ENCODE data around the gene PIAS4.
"Not testable (repeated sequence)": the region's sequence is repeated elsewhere in the genome, so short reads cannot be mapped to it uniquely, and the experiment has no call there.

The PIAS4 gene

DNA sequence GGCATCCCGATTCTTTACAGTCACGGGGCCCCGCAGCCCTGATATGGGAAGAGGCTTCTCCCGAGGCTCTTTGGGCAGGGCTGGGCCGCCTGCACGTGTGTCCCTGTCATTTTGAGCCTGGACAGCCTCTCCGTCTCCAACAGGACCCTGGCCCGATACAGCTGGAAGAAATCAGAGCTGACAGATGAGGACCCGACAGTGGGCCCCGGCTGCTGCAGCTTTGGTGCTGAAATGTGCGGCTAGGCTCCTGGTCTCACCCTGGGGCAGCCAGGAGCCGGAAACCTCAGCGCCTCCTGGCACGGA is 3.2 kb downstream of the PIAS4 start:
- H3K9me3 ChIP-seq (replicated peaks; ENCODE audit: low read length) = no peaks in the 10 kb centered on the region
- peaks cover 35% of the 10 kb centered on the region for H3K36me3 ChIP-seq (ENCODE audit: insufficient read depth, low read length)
- no peak overlapping the region for H3K9ac ChIP-seq (ENCODE audit: low read depth, low read length)
- no peaks in the 10 kb centered on the region for H3K27me3 ChIP-seq (ENCODE audit: control insufficient read depth, insufficient read depth, low read length)
- H3K4me3 ChIP-seq (ENCODE audit: low read length) = no peak overlapping the region
- H3K4me2 ChIP-seq (ENCODE audit: low read length) = no peak overlapping the region
- H3K4me1 ChIP-seq (ENCODE audit: control insufficient read depth, insufficient read depth, low read length) = peaks cover 29% of the 10 kb centered on the region

DNA sequence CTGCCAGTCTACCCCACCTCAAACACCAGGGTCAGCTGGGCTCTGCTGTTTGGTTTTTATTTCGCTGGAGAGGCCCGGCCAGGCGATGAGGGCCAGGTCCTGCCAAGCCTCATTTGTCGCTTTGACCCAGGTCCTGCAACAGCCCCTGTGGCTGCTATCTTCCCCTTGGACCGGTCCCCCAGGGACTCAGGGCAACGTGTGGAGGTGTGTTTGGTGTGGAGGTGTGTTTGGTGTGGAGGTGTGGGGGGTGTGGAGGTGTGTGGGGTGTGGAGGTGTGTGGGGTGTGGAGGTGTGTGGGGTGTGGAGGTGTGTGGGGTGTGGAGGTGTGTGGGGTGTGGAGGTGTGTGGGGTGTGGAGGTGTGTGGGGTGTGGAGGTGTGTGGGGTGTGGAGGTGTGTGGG is 3.9 kb downstream of the PIAS4 start:
- H3K4me2 ChIP-seq (ENCODE audit: low read length); H3K4me3 ChIP-seq (ENCODE audit: low read length); H3K9ac ChIP-seq (ENCODE audit: low read depth, low read length); H3K9me3 ChIP-seq (replicated peaks; ENCODE audit: low read length); H3K27me3 ChIP-seq (ENCODE audit: control insufficient read depth, insufficient read depth, low read length): not testable (repeated sequence)
- Histone ChIP-seq H3K4me1 (ENCODE audit: control insufficient read depth, insufficient read depth, low read length) (peaks cover 28% of the 10 kb centered on the region), H3K36me3 (ENCODE audit: insufficient read depth, low read length) (peaks cover 38% of the 10 kb centered on the region)

DNA sequence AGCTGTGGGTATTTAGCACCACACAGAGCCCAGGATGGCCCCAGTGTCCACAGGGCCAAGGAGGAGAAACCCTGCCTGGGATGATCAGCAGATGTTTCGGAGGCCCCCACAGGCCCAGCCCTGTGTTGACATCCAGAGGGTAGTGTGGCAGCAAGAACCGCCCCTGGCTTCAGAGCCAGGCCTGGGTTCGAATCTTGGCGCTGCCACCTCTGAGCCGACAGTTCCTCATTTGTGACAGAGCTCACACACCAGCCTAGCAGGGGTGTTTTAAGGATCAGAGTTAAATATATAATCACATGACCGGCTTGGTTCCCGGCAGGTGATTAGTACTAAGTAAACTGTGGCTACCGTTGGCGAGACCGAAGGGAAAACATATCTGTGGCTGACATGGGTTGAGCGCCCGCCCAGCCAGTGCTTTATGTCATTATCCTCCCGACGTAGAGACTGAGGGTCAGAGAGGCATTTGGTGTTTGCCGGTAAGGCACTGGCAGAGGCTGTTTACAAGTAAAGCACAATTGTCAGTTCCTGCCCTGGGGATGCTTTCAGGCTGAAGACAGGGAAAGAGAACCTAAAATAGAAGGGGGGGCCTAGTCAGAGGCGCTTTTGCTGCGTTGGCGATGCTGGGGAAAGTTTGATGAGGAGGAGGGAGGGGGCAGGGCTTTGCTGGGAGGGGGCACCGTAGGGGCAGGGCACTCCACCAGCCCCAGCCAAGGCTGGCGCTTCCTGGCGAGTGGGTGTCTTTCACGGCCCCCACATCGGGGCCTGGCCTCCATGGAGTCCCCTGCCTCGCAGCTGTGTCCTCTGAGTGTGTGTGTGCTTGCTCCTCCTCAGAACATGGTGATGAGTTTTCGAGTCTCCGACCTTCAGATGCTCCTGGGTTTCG is 4.8 kb downstream of the PIAS4 start:
- no peak overlapping the region for H3K4me2 ChIP-seq (ENCODE audit: low read length)
- H3K9me3 ChIP-seq (replicated peaks; ENCODE audit: low read length) = no peaks in the 10 kb centered on the region
- peaks cover 39% of the 10 kb centered on the region for H3K36me3 ChIP-seq (ENCODE audit: insufficient read depth, low read length)
- no peak overlapping the region for H3K4me3 ChIP-seq (ENCODE audit: low read length)
- H3K4me1 ChIP-seq (ENCODE audit: control insufficient read depth, insufficient read depth, low read length) = peaks cover 24% of the 10 kb centered on the region
- no peak overlapping the region for H3K9ac ChIP-seq (ENCODE audit: low read depth, low read length)
- H3K27me3 ChIP-seq (ENCODE audit: control insufficient read depth, insufficient read depth, low read length) = no peaks in the 10 kb centered on the region

DNA sequence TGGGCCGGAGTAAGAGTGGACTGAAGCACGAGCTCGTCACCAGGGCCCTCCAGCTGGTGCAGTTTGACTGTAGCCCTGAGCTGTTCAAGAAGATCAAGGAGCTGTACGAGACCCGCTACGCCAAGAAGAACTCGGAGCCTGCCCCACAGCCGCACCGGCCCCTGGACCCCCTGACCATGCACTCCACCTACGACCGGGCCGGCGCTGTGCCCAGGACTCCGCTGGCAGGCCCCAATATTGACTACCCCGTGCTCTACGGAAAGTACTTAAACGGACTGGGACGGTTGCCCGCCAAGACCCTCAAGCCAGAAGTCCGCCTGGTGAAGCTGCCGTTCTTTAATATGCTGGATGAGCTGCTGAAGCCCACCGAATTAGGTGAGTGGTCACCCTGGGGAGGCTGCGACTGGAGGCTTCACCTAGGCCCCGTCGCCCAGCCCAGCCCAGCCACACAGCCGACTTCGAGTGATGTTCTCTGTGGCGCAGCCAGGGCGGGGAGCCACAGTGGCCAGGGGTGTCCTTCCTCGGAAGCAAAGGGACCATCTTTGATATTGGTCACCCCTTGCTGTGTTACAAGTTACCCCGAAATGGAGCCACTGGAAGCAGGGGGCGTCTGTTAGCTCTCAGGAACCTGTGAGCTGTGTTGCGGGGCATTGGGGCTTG is 5.6 kb downstream of the PIAS4 start:
- Histone ChIP-seq H3K9ac (ENCODE audit: low read depth, low read length) (no peak overlapping the region), H3K36me3 (ENCODE audit: insufficient read depth, low read length) (peaks cover 39% of the 10 kb centered on the region), H3K4me1 (ENCODE audit: control insufficient read depth, insufficient read depth, low read length) (peaks cover 24% of the 10 kb centered on the region)

DNA sequence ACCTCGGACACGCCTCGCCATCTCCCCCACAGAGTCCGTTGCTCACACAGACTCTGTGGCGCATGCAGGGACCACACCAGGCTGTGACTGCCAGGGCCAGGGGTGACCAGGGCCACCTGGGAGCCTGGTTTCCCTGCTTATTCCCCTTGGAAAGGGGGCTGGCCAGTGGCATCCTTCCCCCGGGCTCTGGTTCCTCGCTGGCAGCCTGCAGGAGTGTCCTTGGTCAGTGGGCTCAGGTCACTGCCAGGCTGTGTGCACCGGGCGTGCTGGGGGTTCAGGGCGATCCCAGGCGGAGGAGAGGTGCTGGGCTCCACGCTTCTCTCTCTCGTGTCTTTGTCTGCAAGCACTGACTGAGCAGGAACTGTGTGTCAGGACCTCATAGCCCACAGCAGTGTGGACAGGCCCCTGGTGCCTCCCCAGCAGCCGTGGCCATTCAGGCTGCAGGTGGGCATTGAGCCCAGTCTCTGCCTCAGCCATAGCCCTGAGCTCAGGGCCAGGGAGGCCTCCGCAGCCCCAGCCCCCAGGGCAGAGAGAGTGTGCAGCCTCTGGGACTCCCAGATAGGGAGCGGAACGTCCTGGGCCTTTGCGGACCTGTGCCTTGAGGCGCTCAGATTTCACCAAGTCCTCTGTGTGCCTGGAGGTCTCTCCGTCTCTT is 6.5 kb downstream of the PIAS4 start:
- no peak overlapping the region for H3K4me3 ChIP-seq (ENCODE audit: low read length)
- no peaks in the 10 kb centered on the region for H3K9me3 ChIP-seq (replicated peaks; ENCODE audit: low read length)
- no peak overlapping the region for H3K4me2 ChIP-seq (ENCODE audit: low read length)
- peaks cover 39% of the 10 kb centered on the region for H3K36me3 ChIP-seq (ENCODE audit: insufficient read depth, low read length)
- H3K9ac ChIP-seq (ENCODE audit: low read depth, low read length) = no peak overlapping the region
- H3K27me3 ChIP-seq (ENCODE audit: control insufficient read depth, insufficient read depth, low read length) = no peaks in the 10 kb centered on the region
- peaks cover 16% of the 10 kb centered on the region for H3K4me1 ChIP-seq (ENCODE audit: control insufficient read depth, insufficient read depth, low read length)

More for the DNA sequence above, 5.6 kb downstream of the PIAS4 start:
- Histone ChIP-seq H3K4me3 (ENCODE audit: low read length) (no peak overlapping the region), H3K4me2 (ENCODE audit: low read length) (no peak overlapping the region), H3K9me3 (replicated peaks; ENCODE audit: low read length) (no peaks in the 10 kb centered on the region), H3K27me3 (ENCODE audit: control insufficient read depth, insufficient read depth, low read length) (no peaks in the 10 kb centered on the region)

DNA sequence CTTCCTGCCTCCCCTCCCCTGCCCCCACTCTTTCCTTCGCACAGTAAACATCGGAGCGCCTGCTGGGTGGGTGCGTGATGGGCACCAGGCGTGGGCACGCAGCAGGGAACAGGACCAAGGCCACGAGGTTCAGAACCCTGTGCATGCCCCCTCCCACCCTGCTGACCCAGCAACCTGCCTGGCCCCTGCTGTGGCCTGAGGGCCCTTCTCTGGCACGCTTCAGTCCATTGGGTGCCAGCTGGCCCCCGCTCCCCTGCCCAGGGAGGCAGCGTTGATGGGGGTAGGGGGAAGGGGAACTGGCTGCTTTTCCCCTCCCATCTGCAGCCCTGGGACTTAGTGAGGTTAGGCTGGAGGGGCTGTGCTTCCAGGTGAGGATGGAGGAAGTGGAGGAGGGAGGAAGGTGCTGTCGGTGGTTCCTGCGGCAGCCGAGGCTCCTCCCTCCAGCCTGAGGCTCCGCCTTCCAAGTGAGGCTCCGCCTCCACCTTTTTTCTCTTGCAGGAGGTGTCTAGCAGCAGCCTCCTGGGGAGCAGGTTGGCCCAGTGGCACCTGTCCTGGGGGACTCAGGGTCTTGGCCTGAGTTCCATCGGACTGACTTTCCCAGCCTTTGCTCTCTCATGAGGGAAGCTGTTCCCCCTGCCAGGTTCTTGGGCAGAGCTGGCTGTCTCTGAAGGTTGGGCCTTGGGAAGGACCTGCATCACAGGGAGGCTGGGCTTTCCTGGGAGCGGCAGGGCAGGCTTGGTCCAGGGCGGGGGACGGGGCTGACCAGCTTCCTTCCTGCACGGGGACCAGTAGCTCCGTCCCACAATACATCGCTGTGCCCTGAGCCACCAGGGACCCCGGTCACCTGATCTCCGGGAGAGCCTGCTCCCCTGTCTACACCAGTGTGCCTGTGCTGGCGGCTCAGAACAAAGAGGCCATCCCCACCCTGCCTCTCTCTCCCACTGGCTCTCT is 7.3 kb downstream of the PIAS4 start:
- H3K4me2 ChIP-seq (ENCODE audit: low read length) = no peak overlapping the region
- H3K27me3 ChIP-seq (ENCODE audit: control insufficient read depth, insufficient read depth, low read length) = no peaks in the 10 kb centered on the region
- no peak overlapping the region for H3K4me3 ChIP-seq (ENCODE audit: low read length)
- H3K36me3 ChIP-seq (ENCODE audit: insufficient read depth, low read length) = peaks cover 39% of the 10 kb centered on the region
- no peak overlapping the region for H3K9ac ChIP-seq (ENCODE audit: low read depth, low read length)
- H3K9me3 ChIP-seq (replicated peaks; ENCODE audit: low read length) = no peaks in the 10 kb centered on the region
- H3K4me1 ChIP-seq (ENCODE audit: control insufficient read depth, insufficient read depth, low read length) = peaks cover 8% of the 10 kb centered on the region

DNA sequence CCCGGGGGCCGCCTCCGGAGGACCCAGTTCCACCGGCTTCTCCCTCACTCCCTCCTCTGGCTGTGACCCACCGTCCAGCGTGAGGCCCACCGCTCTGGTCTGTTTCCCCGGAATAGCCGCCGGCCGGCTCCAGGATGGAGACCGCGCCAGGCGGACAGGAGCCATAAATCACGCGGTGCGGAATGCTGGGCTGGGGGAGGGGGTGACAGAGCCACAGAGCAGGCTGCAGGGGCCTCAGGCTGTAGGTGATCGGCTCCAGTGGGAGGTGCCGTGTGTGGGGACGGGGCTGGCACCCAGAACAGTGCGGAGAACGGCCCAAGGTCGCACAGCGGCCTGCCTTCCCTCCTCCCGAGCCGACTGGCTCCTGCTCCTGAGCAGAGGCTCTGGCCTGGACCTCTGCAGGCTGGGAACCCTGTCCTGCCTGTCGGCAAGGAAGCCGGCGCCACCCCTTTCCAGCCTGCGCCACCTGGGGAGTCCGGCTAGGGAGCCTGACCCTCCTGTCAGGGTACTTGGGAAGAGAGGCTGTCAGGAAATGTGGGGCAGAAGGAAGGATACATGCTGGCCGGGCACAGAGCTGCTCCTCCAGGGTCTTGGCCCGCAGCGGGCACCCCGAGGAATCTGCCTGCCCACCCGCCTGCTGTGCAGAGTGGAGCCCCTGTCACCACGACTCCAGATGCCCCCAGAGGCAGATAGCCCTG is 8.3 kb downstream of the PIAS4 start:
- H3K9ac ChIP-seq (ENCODE audit: low read depth, low read length) = no peak overlapping the region
- no peak overlapping the region for H3K4me3 ChIP-seq (ENCODE audit: low read length)
- no peaks in the 10 kb centered on the region for H3K27me3 ChIP-seq (ENCODE audit: control insufficient read depth, insufficient read depth, low read length)
- no peaks in the 10 kb centered on the region for H3K9me3 ChIP-seq (replicated peaks; ENCODE audit: low read length)
- no peak overlapping the region for H3K4me2 ChIP-seq (ENCODE audit: low read length)
- peaks cover 39% of the 10 kb centered on the region for H3K36me3 ChIP-seq (ENCODE audit: insufficient read depth, low read length)
- H3K4me1 ChIP-seq (ENCODE audit: control insufficient read depth, insufficient read depth, low read length) = no peaks in the 10 kb centered on the region

DNA sequence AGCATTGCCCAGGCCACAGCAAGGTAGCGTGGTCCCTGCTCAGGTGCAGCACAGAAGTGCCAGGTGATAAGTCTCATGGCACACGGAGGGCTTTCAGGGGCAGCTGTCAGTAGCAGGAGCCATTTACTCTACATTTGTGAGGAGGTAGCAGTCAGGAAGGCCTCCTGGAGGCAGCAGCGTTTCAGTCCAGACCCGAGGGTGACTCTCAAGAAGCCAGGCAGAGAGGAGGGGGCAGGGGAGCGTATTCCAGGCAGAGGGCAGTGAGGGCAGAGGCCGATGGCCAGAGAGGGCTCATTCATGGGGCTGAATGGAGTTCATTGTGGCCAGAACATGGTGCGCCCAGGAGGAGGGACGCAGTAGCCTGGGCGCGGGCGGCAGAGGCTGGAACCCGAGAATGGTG is 8.9 kb downstream of the PIAS4 start:
- no peaks in the 10 kb centered on the region for H3K27me3 ChIP-seq (ENCODE audit: control insufficient read depth, insufficient read depth, low read length)
- H3K36me3 ChIP-seq (ENCODE audit: insufficient read depth, low read length) = peaks cover 34% of the 10 kb centered on the region
- H3K4me1 ChIP-seq (ENCODE audit: control insufficient read depth, insufficient read depth, low read length) = no peaks in the 10 kb centered on the region
- no peak overlapping the region for H3K9ac ChIP-seq (ENCODE audit: low read depth, low read length)
- no peak overlapping the region for H3K4me3 ChIP-seq (ENCODE audit: low read length)
- H3K4me2 ChIP-seq (ENCODE audit: low read length) = no peak overlapping the region
- H3K9me3 ChIP-seq (replicated peaks; ENCODE audit: low read length) = no peaks in the 10 kb centered on the region

DNA sequence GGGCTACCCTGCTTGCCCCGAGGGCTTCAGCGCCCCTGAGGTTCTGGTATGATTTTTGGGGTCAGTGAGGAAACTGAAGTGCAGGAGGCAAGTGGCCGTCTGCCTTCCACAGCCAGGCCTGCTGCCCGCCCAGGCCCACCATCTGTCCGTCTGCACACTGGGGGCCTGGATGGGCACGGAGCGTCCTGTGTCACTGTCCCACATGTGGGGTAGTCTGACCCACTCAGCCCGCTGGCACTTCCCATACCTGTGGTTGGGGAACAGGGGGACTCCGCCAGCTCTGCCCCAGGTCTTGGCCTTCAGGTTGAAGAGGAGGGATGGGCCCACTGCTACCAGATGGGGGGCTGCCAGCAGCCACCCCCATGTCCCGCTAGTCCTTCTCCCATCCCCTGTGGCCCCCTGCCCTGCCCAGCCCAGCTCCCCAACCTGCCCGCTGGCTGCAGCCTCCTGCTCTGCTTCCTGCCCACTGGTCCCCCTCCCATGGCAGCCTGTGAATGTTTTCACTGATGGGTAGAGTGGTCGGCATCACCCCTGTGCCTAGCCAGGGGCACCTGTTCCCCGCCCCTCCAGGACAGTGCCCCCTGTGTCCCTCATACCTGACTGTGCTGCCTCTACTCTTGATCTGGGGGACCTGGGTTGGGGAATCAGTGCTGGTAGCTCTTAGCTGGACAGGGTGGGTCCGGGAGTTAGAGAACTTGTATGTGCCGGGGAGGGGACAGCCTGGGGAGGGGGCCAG is 9.5 kb downstream of the PIAS4 start:
- Histone ChIP-seq H3K4me1 (ENCODE audit: control insufficient read depth, insufficient read depth, low read length) (no peaks in the 10 kb centered on the region), H3K36me3 (ENCODE audit: insufficient read depth, low read length) (peaks cover 34% of the 10 kb centered on the region), H3K9me3 (replicated peaks; ENCODE audit: low read length) (no peaks in the 10 kb centered on the region), H3K4me2 (ENCODE audit: low read length) (no peak overlapping the region), H3K9ac (ENCODE audit: low read depth, low read length) (no peak overlapping the region), H3K27me3 (ENCODE audit: control insufficient read depth, insufficient read depth, low read length) (no peaks in the 10 kb centered on the region), H3K4me3 (ENCODE audit: low read length) (no peak overlapping the region)

DNA sequence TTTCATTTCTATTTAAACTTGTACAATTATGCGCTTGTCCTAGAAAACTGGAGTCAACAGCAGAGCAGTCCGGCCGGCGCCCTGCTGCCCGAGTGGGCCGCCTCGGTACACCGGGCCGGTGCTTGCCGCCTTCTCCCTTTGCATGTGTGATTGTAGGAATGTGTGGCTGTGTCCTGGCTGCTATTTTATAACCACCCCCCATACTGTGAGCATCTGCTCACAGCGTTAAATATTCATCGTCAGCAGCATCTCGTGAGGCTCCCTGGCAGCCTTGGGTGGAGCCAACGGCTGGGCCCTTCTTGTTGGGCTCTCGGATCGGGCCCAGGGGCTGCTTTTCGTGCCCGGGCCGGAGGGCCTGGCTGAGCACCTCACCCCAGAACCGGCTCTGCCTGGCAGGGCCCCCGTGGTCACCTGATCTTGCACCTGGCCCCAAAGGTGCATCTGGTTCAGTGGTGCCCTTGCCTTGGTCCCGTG is 10.6 kb downstream of the PIAS4 start:
- Histone ChIP-seq H3K4me2 (ENCODE audit: low read length) (no peak overlapping the region), H3K4me3 (ENCODE audit: low read length) (no peak overlapping the region), H3K4me1 (ENCODE audit: control insufficient read depth, insufficient read depth, low read length) (no peaks in the 10 kb centered on the region), H3K36me3 (ENCODE audit: insufficient read depth, low read length) (peaks cover 29% of the 10 kb centered on the region), H3K9ac (ENCODE audit: low read depth, low read length) (no peak overlapping the region), H3K27me3 (ENCODE audit: control insufficient read depth, insufficient read depth, low read length) (no peaks in the 10 kb centered on the region), H3K9me3 (replicated peaks; ENCODE audit: low read length) (no peaks in the 10 kb centered on the region)
